GM19238 (cell line): ENCODE data around the gene MTA3.

Experiments
- DNase-seq: peaks from one replicate; pipeline ENCODE4 v3.0.0; 2011; ENCODE audit warnings: low spot score; ENCODE audit not compliant: insufficient read length

The MTA3 gene

GRCh38 chr2:42786561-42787345, 218.3 kb downstream of the MTA3 start:
- no peak for DNase-seq

GRCh38 chr2:42787424-42787787, 219.0 kb downstream of the MTA3 start:
- DNase-seq, result no peak

GRCh38 chr2:42787788-42788477, 219.5 kb downstream of the MTA3 start:
- no peak for DNase-seq

- no peak for DNase-seq
These were observed 220.0 kb downstream of the MTA3 start for GRCh38 chr2:42788478-42788793.

GRCh38 chr2:42788882-42789281, 220.4 kb downstream of the MTA3 start:
- DNase-seq, result no peak

- no peak for DNase-seq
These were observed 221.3 kb downstream of the MTA3 start for GRCh38 chr2:42789751-42790150.

GRCh38 chr2:42791606-42792005, 223.2 kb downstream of the MTA3 start:
- DNase-seq, result no peak

GRCh38 chr2:42792087-42792582, 223.7 kb downstream of the MTA3 start:
- no peak for DNase-seq

GRCh38 chr2:42792583-42793333, 224.3 kb downstream of the MTA3 start, which contains the start of gene HAAO:
HAAO (minus strand) TSS chr2:42792583; CDS start chr2:42792536, 47 bp downstream.
- peak; percentile 56 for DNase-seq

- no peak for DNase-seq
These were observed 225.2 kb downstream of the MTA3 start for GRCh38 chr2:42793334-42794270.

GRCh38 chr2:42794271-42795046, 226.0 kb downstream of the MTA3 start:
- DNase-seq, result no peak

GRCh38 chr2:42795275-42795674, 226.8 kb downstream of the MTA3 start:
- no peak for DNase-seq

GRCh38 chr2:42795841-42796301, 227.4 kb downstream of the MTA3 start:
- DNase-seq, result no peak

GRCh38 chr2:42796427-42797248, 228.2 kb downstream of the MTA3 start:
- no peak for DNase-seq

GRCh38 chr2:42797281-42797680, 228.8 kb downstream of the MTA3 start:
- no peak for DNase-seq

- no peak for DNase-seq
These were observed 231.4 kb downstream of the MTA3 start for GRCh38 chr2:42799881-42800280.

GRCh38 chr2:42800461-42800962, 232.1 kb downstream of the MTA3 start:
- DNase-seq, result no peak

GRCh38 chr2:42800981-42801380, 232.5 kb downstream of the MTA3 start:
- DNase-seq, result no peak

GRCh38 chr2:42801381-42801780, 232.9 kb downstream of the MTA3 start:
- no peak for DNase-seq
